Activated CD8-positive, alpha-beta memory T cell treated with anti-CD3 and anti-CD28 coated beads for 36 hours (primary cell): ENCODE measurements around the gene SCAI. TPM values are rescaled to one million over a fixed set of nuclear protein-coding genes. Genes with fewer than 3 reads are reported as not detected.
"Not testable (repeated sequence)": the region's sequence is repeated elsewhere in the genome, so short reads cannot be mapped to it uniquely, and the experiment has no call there.

Experiments
- CTCF ChIA-PET: fragments of 350-600 bp; sonication (Branson Sonifier 250); formaldehyde crosslinking; loops from one replicate; lab custom pipeline; 2021; ENCODE audit warnings: antibody characterized with exemption; lab: Charles Lee
- POLR2A ChIA-PET: fragments of 350-600 bp; sonication (Branson Sonifier 250); formaldehyde crosslinking; loops from one replicate; lab custom pipeline; 2021; ENCODE audit warnings: antibody characterized with exemption; lab: Charles Lee
- total RNA-seq, 2 experiments: library from RNA; stranded (reverse); gene quantifications; one replicate each; pipeline ENCODE4 v1.2.3, GENCODE V29; 2021

Gene SCAI
- total RNA-seq, 2 experiments from 2014 or later, result 7.5 to 8.8 TPM

GRCh38 chr9:124968238-124968637, 175.1 kb downstream of the SCAI start:
- ChIA-PET POLR2A (no interaction called here), CTCF (interaction anchor here (1.5 kb wide), 1 partner anchor 74 kb away, joined by 3 read pairs; no protein-coding TSS in a partner anchor)

GRCh38 chr9:124965775-124966568, 177.4 kb downstream of the SCAI start:
- ChIA-PET CTCF (interaction anchor here (0.6 kb wide), 1 partner anchor 9 kb away, joined by 4 read pairs; no protein-coding TSS in a partner anchor), POLR2A (interaction anchor here (0.7 to 1.0 kb wide), 3 partner anchors 96 to 113 kb away, joined by 3 to 7 read pairs (median 4); no protein-coding TSS in a partner anchor)

- CTCF ChIA-PET, result interaction anchor here (0.7 kb wide), 3 partner anchors 162 to 1640 kb away, joined by 3 read pairs; no protein-coding TSS in a partner anchor
Measured at GRCh38 chr9:124964604-124965003, 178.7 kb downstream of the SCAI start.

GRCh38 chr9:124964056-124964455, 179.3 kb downstream of the SCAI start:
- CTCF ChIA-PET, result no interaction called here
- POLR2A ChIA-PET, result no interaction called here

More at GRCh38 chr9:124964604-124965003, 178.7 kb downstream of the SCAI start:
- POLR2A ChIA-PET, result interaction anchor here (0.7 kb wide), 1 partner anchor 274 kb away, joined by 3 read pairs; no protein-coding TSS in a partner anchor

- POLR2A ChIA-PET, result no interaction called here
- CTCF ChIA-PET, result interaction anchor here (0.6 to 0.7 kb wide), 2 partner anchors 11 to 318 kb away, joined by 3 read pairs; no protein-coding TSS in a partner anchor
Measured at GRCh38 chr9:124960409-124960752, 182.9 kb downstream of the SCAI start.

GRCh38 chr9:124959671-124960408, 183.5 kb downstream of the SCAI start:
- POLR2A ChIA-PET, CTCF ChIA-PET: not testable (repeated sequence)

- POLR2A ChIA-PET, result interaction anchor here (0.7 kb wide), 1 partner anchor 1290 kb away, joined by 10 read pairs; no protein-coding TSS in a partner anchor
- CTCF ChIA-PET, result no interaction called here
Measured at GRCh38 chr9:124954255-124954654, 189.1 kb downstream of the SCAI start.

GRCh38 chr9:124950050-124950718, 193.1 kb downstream of the SCAI start:
- ChIA-PET CTCF (no interaction called here), POLR2A (interaction anchor here (0.7 to 0.9 kb wide), 3 partner anchors 46 to 291 kb away, joined by 3 to 5 read pairs (median 3); no protein-coding TSS in a partner anchor)

- ChIA-PET CTCF (interaction anchor here (0.7 kb wide), 1 partner anchor 11 kb away, joined by 3 read pairs; no protein-coding TSS in a partner anchor), POLR2A (interaction anchor here (0.9 kb wide), 1 partner anchor 290 kb away, joined by 3 read pairs; no protein-coding TSS in a partner anchor)
Measured at GRCh38 chr9:124949387-124949786, 193.9 kb downstream of the SCAI start.

- ChIA-PET CTCF (no interaction called here), POLR2A (no interaction called here)
Measured at GRCh38 chr9:124947727-124948391, 195.5 kb downstream of the SCAI start.

GRCh38 chr9:124946167-124946566, 197.2 kb downstream of the SCAI start:
- ChIA-PET CTCF (interaction anchor here (0.5 kb wide), 1 partner anchor 124 kb away, joined by 3 read pairs; no protein-coding TSS in a partner anchor), POLR2A (no interaction called here)

- CTCF ChIA-PET, result no interaction called here
- POLR2A ChIA-PET, result interaction anchor here (0.5 to 1.2 kb wide), 6 partner anchors 69 to 1863 kb away, joined by 3 to 4 read pairs (median 4); partner anchors contain the start of gene ZBTB43
Measured at GRCh38 chr9:124941679-124942561, 201.4 kb downstream of the SCAI start.

- POLR2A ChIA-PET, result interaction anchor here (0.5 to 1.2 kb wide), 6 partner anchors 68 to 1864 kb away, joined by 3 to 4 read pairs (median 4); partner anchors contain the start of gene ZBTB43
- CTCF ChIA-PET, result no interaction called here
Measured at GRCh38 chr9:124940894-124941678, 202.2 kb downstream of the SCAI start, which contains the start of gene GOLGA1. TSS of gene GOLGA1 (minus strand) at chr9:124941083. CDS start at chr9:124938711, 2,372 bp downstream.

- POLR2A ChIA-PET, result no interaction called here
- CTCF ChIA-PET, result no interaction called here
Measured at GRCh38 chr9:124940521-124940893, 202.8 kb downstream of the SCAI start.

GRCh38 chr9:124939944-124940343, 203.4 kb downstream of the SCAI start:
- CTCF ChIA-PET, result interaction anchor here (0.7 to 0.9 kb wide), 2 partner anchors 69 to 321 kb away, joined by 3 to 4 read pairs; partner anchors contain the start of gene GAPVD1
- POLR2A ChIA-PET, result no interaction called here

GRCh38 chr9:124934290-124934689, 209.0 kb downstream of the SCAI start:
- POLR2A ChIA-PET, result no interaction called here
- CTCF ChIA-PET, result no interaction called here
